Vagina (tissue), 2 donors: ENCODE measurements around the gene MSH5.

Experiments used
- CTCF ChIP-seq, 3 experiments: fragments of 450-650 bp in 2 of 3; fragments of 200-600 bp in 1 of 3; sonication (generic) in 1 of 3; IDR thresholded peaks; one replicate each; pipeline ENCODE4 v1.5.1; 2017 to 2019; ENCODE audit warnings: antibody characterized with exemption in 3 of 3, mild to moderate bottlenecking in 2 of 3, moderate library complexity in 2 of 3
- POLR2A ChIP-seq, 2 donors: fragments of 450-650 bp; IDR thresholded peaks; one replicate each; pipeline ENCODE4 v1.6.1; 2017; ENCODE audit warnings: antibody characterized with exemption in 2 of 2, mild to moderate bottlenecking in 2 of 2, moderate library complexity in 2 of 2
- POLR2AphosphoS5 ChIP-seq, 2 donors: sonication (generic); formaldehyde crosslinking; IDR thresholded peaks; one replicate each; pipeline ENCODE4 v1.9.0; 2017; ENCODE audit warnings: antibody characterized with exemption in 2 of 2, mild to moderate bottlenecking in 2 of 2, low read depth in 1 of 2; ENCODE audit not compliant: insufficient read depth in 1 of 2

GRCh38 chr6:31690231-31691077 lies 49.4 kb upstream of the MSH5 start:
- no peak for TF ChIP-seq POLR2A (IDR thresholded peaks at IDR 0.05)
- TF ChIP-seq CTCF (IDR thresholded peaks at IDR 0.05): no peak
- TF ChIP-seq POLR2AphosphoS5 (IDR thresholded peaks at IDR 0.05; ENCODE audit: insufficient read depth in 1 of 2, low read depth in 1 of 2): no peak
